RCC 7860 (cell line): Measurements from ENCODE around the gene GHRHR.

Experiments used
- DNase-seq: peaks from one replicate; pipeline ENCODE4 v3.0.0-alpha.2; 2015; ENCODE audit warnings: low spot score
- FAIRE-seq: peaks from 2 replicates; lab custom pipeline; 2012; peaks lifted over from hg19 to GRCh38; lab: Jason Lieb, UNC

The GHRHR gene

DNA sequence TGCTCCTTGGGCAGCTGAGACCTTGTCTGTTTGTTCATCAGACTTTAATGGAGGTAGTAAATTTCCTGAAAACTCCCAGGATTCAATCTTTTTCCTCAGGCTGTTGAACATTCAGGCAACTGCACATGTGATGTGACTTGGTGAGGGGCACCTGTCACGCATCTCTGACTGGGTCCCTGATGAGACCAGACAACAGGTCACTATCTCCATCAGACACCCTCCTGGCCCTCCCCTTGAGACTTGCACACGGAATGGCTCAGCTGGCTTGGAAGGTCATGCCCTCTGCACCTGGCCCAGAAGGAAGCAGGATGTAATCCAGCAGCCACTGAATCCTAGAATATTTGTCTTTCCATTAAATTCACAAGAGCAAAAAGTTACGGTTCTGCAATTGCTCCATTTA, 36.2 kb upstream of the GHRHR start:
- DNase-seq (no peak), FAIRE-seq (no peak)

DNA sequence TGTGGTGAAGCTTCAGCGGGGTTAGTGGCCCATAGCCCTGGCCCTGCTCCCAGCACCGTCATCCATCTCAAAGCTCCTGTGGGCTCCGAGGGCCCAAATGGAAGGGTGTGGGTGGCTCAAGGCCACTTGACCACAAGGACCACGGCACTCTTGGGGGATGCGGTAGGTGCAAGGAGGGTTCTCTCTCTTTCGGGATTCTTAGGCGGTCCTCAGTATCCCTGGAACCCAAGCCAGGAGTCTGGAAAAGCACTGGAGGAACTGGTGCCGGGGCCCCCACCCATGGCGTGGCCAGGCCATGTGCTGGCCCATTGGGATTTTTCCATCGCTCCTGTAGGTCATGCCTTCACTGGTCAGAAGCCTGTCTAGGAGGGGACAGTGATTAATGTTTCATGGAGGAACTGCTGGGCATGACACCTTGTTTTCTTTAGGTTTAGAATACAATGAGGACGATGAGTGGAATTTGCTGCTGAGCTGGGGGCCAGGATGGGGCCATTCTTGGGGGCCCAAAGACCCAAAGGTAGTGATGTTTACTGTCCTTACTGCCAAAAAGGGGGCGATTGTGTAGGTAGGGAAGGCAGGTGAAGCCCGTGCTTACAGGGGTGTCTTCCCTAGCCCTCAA, 35.4 kb upstream of the GHRHR start:
- FAIRE-seq: no peak
- no peak for DNase-seq

DNA sequence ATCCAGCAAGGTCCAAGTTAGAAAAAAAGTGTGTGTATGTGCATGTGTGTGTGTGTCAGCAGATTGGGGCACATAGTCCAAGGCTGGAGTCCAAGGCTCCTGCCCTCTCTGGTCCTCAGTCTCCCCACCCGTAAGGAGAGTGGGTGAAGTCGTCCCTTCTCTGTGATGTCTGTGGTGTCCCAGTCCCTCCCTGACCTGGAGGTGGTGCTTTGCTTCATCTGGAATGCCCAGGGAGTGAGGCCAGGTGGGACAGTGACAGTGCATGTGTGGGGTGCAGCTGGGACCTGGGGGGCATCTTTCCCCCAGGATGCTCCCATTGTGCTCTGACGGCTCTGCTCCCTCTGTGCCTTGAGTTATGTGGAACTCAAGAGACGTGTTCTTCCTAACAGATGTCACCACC, 34.1 kb upstream of the GHRHR start:
- no peak for FAIRE-seq

DNA sequence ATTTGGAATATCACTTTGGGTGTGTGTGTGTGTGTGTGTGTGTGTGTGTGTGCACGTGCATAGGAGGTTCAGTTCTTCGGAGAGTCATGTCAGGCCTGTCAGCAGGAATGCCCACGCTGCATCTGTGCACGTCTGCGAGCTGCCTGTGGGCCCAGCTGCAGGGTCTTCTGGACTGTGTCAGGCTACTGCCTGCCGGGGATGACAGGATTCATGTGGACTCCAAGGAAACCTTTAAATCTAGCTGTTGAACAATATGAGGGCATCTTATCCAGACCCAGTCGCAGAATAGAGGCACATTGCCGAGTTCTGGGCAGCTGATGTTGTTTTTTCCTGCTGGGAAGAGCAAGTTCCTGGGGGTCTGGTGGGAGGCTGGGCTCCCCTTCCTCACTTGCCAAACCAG, 33.1 kb upstream of the GHRHR start:
- no peak for DNase-seq
- FAIRE-seq: no peak

More for the DNA sequence above, 34.1 kb upstream of the GHRHR start:
- no peak for DNase-seq

DNA sequence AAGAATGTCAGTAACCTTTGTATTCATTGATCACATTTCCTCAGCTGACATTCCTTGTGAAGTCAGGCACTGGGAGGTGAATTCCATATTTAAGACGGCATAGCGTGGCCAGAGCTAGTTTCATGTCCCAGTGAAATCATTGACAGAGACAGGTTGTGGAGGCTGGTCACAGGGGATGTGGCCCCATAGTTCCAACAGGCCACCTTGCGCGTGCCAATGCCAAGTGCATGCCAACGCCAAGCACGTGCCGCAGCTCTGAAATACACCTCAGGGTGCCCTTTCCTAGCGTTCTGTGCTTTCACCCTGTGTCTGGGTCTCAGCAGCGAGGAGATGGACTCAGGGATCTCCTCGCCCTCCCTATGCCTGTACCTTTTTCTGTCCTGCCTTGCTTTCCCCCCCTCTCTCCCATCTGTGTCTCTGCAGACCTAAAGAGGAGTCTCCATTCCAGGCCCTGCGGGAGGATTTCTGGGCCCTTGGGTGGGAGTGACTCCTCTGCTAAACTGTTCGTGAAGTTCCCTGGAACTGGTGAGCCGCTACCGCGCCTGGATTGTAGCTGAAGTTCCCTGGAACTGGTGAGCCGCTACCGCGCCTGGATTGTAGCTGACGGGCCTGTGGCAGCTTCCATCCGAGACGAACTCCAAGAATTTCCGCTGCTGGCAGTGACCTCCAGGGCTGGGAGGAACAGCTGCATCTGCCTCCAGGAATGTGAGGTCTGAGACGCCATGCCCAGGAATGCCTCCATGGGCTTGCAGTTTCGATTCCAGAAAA, 32.4 kb upstream of the GHRHR start:
- FAIRE-seq (no peak), DNase-seq (no peak)

DNA sequence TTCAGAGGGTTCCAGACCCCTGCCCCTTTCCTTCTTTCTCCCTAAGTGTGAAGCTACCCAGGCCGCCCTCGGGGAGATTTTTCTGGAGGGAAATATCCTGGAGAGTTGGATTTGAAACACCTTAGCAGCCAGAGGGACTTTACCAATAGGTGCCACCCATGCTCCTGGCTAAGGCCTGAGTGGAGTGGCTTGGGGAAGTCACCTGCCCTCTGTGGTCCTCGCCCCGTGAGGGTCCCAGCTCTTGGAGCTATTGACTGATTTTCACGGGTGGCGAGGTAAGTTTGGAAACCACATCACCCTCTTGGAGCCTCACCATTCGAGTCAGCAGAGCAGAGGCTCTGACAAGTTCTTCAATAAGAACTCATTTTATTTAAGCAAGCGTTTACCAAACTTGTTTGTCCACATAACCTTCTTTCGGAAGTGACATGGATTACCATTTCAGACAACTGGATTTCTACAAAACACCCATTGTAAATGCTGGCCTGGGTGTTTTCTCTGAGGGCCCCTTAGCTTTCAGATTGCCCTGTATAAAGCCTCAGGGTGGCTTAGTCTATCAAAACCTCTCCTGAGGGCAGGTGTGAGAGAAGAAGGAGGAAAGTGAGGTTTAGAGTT, 31.7 kb upstream of the GHRHR start:
- FAIRE-seq: no peak

GRCh38 chr7:30932562-30932961, 31.2 kb upstream of the GHRHR start:
- FAIRE-seq: no peak
- DNase-seq: no peak

More for the DNA sequence above, 31.7 kb upstream of the GHRHR start:
- DNase-seq: no peak

DNA sequence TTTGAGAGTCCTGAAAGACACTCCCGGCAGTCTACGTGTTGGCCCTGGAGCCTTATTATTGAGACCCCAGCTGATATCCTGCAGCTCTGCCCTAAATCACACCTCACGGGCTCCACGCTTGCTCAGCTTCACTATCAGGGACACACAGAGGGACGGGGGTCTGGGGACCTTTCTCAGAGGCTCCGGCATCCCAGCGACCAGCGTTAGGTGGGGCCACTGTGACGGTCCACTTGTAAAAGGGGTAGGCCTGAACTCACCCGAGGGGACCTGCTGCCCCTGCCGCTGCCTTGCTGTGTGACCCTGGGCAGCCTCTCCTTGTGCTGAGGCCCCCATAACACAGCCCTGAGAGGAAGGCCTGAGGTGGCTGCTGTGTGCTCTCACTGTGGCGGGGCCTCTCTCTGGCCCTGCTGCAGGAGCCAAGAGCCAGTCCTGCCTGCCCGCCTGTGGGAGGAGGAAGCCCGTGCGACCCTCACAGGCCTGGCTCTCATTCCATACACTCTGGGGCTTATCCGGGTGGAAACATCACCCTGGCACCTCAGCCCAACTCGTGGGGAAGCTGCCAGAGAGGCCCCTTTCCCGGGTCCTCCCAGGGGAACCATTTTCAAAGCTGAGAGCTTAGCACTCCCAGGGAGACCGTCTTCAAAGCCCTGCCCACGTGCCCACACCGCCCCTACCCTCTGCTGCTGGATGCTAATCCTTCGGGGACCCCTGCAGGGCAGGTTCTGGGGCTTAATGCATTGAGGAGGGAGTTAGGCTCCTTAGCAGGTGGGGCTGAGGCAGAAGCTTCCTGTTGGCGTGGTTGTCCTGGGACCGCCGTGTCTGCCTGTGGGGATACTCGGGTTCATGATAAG, 30.4 kb upstream of the GHRHR start:
- DNase-seq (no peak), FAIRE-seq (no peak)

GRCh38 chr7:30934225-30934624, 29.5 kb upstream of the GHRHR start:
- DNase-seq: no peak
- no peak for FAIRE-seq

- no peak for DNase-seq
These were observed 28.8 kb upstream of the GHRHR start for GRCh38 chr7:30934732-30935568.

DNA sequence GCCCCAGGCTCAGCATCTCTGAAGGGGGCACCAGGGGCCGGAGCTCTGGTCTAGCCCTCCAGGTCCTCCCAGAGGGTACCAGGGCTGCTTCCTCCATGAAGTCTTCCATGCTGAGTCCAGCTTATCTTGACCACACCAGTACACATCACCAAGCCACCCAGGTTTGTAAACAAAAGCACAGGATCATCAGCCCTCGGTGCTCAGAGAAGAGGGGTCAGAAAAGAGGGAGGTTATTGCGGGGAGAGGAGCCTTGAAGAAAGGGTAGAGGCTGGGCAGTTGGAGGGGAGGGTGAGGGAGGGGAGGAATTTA, 28.2 kb upstream of the GHRHR start:
- no peak for DNase-seq

More at GRCh38 chr7:30934732-30935568, 28.8 kb upstream of the GHRHR start:
- FAIRE-seq: no peak

DNA sequence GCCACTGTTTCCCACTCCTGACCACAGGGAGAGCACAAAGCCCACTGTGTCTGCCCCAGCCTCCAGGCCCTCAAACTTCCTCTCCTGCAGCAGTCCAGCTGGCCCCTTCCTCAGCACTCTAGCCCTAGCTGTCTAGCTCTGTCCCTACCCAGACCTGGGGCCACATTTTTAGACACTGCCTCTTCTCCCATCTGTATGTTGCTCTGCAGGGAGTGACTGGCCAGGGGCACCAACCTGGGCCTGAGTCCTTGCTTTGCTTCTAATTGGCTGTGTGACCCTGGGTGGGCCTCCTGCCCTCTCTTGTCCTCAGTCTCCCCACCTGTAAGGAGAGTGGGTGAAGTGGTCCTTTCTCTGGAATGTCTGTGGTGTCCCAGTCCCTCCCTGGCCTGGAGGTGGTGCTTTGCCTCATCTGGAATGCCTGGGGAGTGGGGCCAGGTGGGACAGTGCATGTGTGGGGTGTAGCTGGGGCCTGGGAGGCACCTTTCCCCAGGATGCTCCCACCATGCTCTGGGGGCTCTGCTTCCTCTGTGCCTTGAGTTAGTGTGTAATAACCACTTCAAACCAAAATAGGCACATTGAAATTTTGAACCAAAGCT, 27.0 kb upstream of the GHRHR start:
- no peak for DNase-seq
- FAIRE-seq: no peak

More for the DNA sequence above, 28.2 kb upstream of the GHRHR start:
- FAIRE-seq: no peak

- FAIRE-seq: no peak
- DNase-seq: no peak
These were observed 26.3 kb upstream of the GHRHR start for GRCh38 chr7:30937416-30937815.

- DNase-seq: peak; percentile 56
- FAIRE-seq: no peak
These were observed 25.1 kb upstream of the GHRHR start for GRCh38 chr7:30938435-30939316.

DNA sequence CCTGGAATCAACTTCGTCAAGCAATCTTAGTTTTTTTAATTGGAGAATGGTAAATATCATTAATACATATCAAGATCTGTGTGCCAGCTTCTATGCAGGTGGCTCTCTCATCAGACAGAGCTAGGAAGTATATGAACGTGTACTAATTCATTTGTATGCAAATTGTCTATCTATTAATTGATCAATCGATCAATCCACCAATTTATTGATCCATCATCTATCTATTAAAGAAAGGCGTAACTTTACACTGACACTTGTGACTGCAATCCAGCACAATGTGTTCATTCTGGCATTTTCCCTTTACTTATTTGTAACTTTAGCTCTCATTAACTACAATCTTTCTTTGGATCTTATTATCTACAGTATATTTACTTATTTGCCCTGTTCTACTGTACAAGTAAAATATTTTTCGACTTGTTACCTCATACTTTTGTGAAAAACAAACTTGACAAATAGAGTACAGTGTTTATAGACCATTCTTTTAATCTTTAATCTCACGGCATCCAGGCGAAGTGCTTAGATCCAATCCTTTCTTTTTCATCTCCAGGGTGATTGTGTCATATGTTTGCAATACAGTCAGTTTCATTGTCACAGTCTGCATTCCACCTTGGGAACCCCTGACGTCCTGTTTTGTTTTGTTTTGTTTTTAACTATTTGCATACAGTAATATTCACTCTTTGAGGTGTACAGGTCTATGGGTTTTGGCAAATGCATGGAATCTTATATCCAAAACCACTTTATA, 22.0 kb upstream of the GHRHR start:
- DNase-seq (no peak), FAIRE-seq (no peak)

DNA sequence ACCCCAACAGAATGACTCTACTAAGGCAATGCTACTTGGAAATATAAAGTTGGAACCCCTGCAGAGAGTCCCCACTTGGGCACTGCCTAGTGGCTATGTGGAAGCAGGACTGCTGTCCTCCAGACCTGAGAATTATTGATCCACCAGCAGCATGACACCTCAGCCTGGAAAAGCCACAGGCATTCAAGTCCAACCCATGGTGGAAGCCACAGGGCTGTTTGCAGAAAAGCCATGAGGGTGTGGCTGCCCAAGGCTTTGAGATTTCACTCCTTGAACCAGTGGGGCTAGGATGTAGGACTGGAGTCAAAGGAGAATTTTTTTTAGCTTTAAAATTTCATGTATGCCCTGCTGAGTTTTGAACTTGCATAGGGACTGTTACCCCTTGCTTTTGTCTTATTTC, 13.6 kb upstream of the GHRHR start:
- DNase-seq (no peak), FAIRE-seq (no peak)

DNA sequence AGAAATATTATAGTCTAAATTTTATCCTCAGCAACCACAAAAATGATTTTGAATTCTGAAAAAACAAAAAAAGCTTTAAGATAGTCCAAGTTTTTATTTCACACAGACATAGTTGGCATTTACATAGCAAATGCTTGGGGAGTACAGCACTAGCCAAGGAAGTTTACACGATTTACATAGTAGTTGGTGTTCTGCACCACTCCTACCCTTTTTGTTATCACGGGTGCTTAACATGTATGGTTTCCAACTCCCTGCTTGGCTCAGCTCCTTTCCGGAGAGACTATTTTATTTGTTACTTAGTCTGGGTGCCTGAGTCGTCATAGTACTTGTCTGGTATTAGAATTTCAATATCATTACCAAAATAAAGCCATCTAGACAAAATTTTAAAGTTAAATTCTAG, 8.8 kb upstream of the GHRHR start:
- FAIRE-seq: no peak
- no peak for DNase-seq

DNA sequence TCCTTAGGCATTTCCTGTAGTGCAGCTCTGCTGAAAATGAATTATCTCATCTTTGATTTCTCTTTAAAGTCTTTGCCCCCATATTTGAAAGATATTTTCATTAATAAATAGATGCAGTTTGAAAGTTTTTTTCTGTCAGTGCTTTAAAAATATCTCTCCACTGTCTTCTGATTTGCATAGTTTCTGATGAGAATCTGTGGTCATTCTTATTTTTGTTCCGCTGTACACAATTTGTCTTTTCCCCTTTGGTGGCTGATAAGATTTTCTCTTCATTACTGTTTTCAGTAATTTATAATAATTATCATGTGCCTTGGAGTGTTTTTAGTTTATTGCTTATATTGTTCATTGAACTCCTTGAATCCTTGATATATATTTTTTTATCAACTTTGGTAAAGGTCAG, 7.0 kb upstream of the GHRHR start:
- no peak for DNase-seq
- no peak for FAIRE-seq
